HepG2 (cell line): ENCODE results near the gene TRPV2. TPM values are rescaled to one million over a fixed set of nuclear protein-coding genes. Genes with fewer than 3 reads are reported as not detected.

Source experiments
- CAMTA2 ChIP-seq: sonication (generic); formaldehyde crosslinking; IDR thresholded peaks from 2 replicates; pipeline ENCODE4 v1.4.0; 2020; ENCODE audit warnings: mild to moderate bottlenecking, missing genetic modification reagents, borderline replicate concordance
- ISL2 ChIP-seq: sonication (generic); formaldehyde crosslinking; IDR thresholded peaks from 2 replicates; pipeline ENCODE4 v1.5.0; 2020; ENCODE audit warnings: missing genetic modification reagents
- LCORL ChIP-seq, 2 experiments: fragments of 450-650 bp in 1 of 2; sonication (generic) in 1 of 2; formaldehyde crosslinking in 1 of 2; IDR thresholded peaks; 2 replicates each; pipeline versions ENCODE4 v1.5.0 to v1.6.1; 2017 to 2020; ENCODE audit warnings: antibody characterized with exemption in 1 of 2, missing genetic modification reagents in 1 of 2
- MAFK ChIP-seq, 2 experiments: IDR thresholded peaks in 1 of 2; conservative IDR thresholded peaks in 1 of 2; 2 replicates each; pipeline ENCODE4 v1.6.1; 2011; ENCODE audit warnings: improper control_type of control experiment in 2 of 2, low read length in 2 of 2
- MXD4 ChIP-seq: IDR thresholded peaks from 2 replicates; pipeline ENCODE4 v1.6.1; 2016; ENCODE audit warnings: mild to moderate bottlenecking, missing biosample characterization, missing genetic modification reagents
- SALL2 ChIP-seq: sonication (generic); formaldehyde crosslinking; IDR thresholded peaks from 2 replicates; pipeline ENCODE4 v1.8.1; 2023; ENCODE audit warnings: mild to moderate bottlenecking, missing genetic modification reagents, inconsistent platforms
- SETDB1 ChIP-seq: sonication (generic); formaldehyde crosslinking; IDR thresholded peaks from 2 replicates; pipeline ENCODE4 v1.5.1; 2020; ENCODE audit warnings: missing genetic modification reagents, mild to moderate bottlenecking, borderline replicate concordance
- ZNF18 ChIP-seq: sonication (generic); formaldehyde crosslinking; IDR thresholded peaks from 2 replicates; pipeline ENCODE4 v1.8.0; 2022; ENCODE audit warnings: mild to moderate bottlenecking, missing genetic modification reagents; ENCODE audit not compliant: insufficient replicate concordance
- ZNF24 ChIP-seq: fragments of 450-650 bp; IDR thresholded peaks from 2 replicates; pipeline ENCODE4 v1.6.1; 2017; ENCODE audit warnings: antibody characterized with exemption, mild to moderate bottlenecking
- ZNF281 ChIP-seq: sonication (generic); formaldehyde crosslinking; IDR thresholded peaks from 2 replicates; pipeline ENCODE4 v1.4.0; 2020; ENCODE audit warnings: missing genetic modification reagents, borderline replicate concordance
- ZNF598 ChIP-seq: sonication (generic); formaldehyde crosslinking; IDR thresholded peaks from 2 replicates; pipeline ENCODE4 v1.5.1; 2020; ENCODE audit warnings: mild to moderate bottlenecking, missing genetic modification reagents, borderline replicate concordance
- polyA plus RNA-seq, 8 experiments: library from polyadenylated mRNA; depleted of rRNA in 3 of 8; stranded (reverse) in 7 of 8; unstranded in 1 of 8; fragments of >200 nt; fragmentation: Illumina TruSeq in 4 of 8; extraction: Trizol in 4 of 8; gene quantifications; 2 replicates each; pipeline versions ENCODE4 v1.2.1 to v1.2.3, GENCODE V29; 2011 to 2016; ENCODE audit warnings: low read depth in 4 of 8, missing spikeins in 1 of 8, mixed read lengths in 1 of 8; ENCODE audit not compliant: insufficient read depth in 1 of 8
- total RNA-seq, 5 experiments: library from RNA; depleted of rRNA; stranded (reverse); fragments of >200 nt; fragmentation: Illumina TruSeq; extraction: Trizol; gene quantifications; 2 replicates each; pipeline ENCODE4 v1.2.3, GENCODE V29; 2016; ENCODE audit warnings: low read depth in 1 of 5
- TF ChIP-seq, protein P1 (sequence below): sonication (generic); formaldehyde crosslinking; IDR thresholded peaks from 2 replicates; pipeline ENCODE4; 2020; ENCODE audit warnings: missing genetic modification reagents, mild to moderate bottlenecking, borderline replicate concordance
- TF ChIP-seq, protein P2 (sequence below): sonication (generic); formaldehyde crosslinking; IDR thresholded peaks from 2 replicates; pipeline ENCODE4 v1.4.0; 2020; ENCODE audit warnings: missing genetic modification reagents, mild to moderate bottlenecking, borderline replicate concordance
- TF ChIP-seq, protein P3 (sequence below): sonication (generic); formaldehyde crosslinking; IDR thresholded peaks from 2 replicates; pipeline ENCODE4 v1.5.1; 2020; ENCODE audit warnings: mild to moderate bottlenecking, moderate library complexity, missing genetic modification reagents

TRPV2 gene
- total and polyA plus RNA-seq, 2 of the 13 experiments (the other 11 are each of a cell fraction or from before 2014, with no cell fraction given): 13.6 to 21.3 TPM

GRCh38 chr17:16444258-16444886 lies 29.0 kb downstream of the TRPV2 start (continued):
- TF ChIP-seq LCORL (IDR thresholded peaks at IDR 0.05): no peak
- TF ChIP-seq LCORL (CRISPR knock-in tag; IDR thresholded peaks at IDR 0.05): 0 out of 2 replicates have a peak, but pooled peaks have one; percentile 45
- TF ChIP-seq, protein P1, sequence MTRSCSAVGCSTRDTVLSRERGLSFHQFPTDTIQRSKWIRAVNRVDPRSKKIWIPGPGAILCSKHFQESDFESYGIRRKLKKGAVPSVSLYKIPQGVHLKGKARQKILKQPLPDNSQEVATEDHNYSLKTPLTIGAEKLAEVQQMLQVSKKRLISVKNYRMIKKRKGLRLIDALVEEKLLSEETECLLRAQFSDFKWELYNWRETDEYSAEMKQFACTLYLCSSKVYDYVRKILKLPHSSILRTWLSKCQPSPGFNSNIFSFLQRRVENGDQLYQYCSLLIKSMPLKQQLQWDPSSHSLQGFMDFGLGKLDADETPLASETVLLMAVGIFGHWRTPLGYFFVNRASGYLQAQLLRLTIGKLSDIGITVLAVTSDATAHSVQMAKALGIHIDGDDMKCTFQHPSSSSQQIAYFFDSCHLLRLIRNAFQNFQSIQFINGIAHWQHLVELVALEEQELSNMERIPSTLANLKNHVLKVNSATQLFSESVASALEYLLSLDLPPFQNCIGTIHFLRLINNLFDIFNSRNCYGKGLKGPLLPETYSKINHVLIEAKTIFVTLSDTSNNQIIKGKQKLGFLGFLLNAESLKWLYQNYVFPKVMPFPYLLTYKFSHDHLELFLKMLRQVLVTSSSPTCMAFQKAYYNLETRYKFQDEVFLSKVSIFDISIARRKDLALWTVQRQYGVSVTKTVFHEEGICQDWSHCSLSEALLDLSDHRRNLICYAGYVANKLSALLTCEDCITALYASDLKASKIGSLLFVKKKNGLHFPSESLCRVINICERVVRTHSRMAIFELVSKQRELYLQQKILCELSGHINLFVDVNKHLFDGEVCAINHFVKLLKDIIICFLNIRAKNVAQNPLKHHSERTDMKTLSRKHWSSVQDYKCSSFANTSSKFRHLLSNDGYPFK: no peak
- no peak for TF ChIP-seq ZNF18 (CRISPR knock-in tag)
- TF ChIP-seq, protein P2, sequence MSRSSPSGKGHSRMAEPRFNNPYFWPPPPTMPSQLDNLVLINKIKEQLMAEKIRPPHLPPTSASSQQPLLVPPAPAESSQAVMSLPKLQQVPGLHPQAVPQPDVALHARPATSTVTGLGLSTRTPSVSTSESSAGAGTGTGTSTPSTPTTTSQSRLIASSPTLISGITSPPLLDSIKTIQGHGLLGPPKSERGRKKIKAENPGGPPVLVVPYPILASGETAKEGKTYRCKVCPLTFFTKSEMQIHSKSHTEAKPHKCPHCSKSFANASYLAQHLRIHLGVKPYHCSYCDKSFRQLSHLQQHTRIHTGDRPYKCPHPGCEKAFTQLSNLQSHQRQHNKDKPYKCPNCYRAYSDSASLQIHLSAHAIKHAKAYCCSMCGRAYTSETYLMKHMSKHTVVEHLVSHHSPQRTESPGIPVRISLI (CRISPR knock-in tag): no peak
- TF ChIP-seq MXD4 (CRISPR knock-in tag): no peak
- no peak for TF ChIP-seq MAFK (conservative IDR thresholded peaks at IDR 0.05 in 1 of 2, IDR thresholded peaks at IDR 0.05 in 1 of 2; ENCODE audit: low read length in 2 of 2)
- no peak for TF ChIP-seq ZNF598
- 0 out of 2 replicates have a peak, but pooled peaks have one; percentile 9 for TF ChIP-seq SALL2
- no peak for TF ChIP-seq ISL2 (CRISPR knock-in tag)
- TF ChIP-seq ZNF24: no peak
- TF ChIP-seq, protein P3, sequence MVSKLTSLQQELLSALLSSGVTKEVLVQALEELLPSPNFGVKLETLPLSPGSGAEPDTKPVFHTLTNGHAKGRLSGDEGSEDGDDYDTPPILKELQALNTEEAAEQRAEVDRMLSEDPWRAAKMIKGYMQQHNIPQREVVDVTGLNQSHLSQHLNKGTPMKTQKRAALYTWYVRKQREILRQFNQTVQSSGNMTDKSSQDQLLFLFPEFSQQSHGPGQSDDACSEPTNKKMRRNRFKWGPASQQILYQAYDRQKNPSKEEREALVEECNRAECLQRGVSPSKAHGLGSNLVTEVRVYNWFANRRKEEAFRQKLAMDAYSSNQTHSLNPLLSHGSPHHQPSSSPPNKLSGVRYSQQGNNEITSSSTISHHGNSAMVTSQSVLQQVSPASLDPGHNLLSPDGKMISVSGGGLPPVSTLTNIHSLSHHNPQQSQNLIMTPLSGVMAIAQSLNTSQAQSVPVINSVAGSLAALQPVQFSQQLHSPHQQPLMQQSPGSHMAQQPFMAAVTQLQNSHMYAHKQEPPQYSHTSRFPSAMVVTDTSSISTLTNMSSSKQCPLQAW (CRISPR knock-in tag): no peak
- no peak for TF ChIP-seq ZNF281 (CRISPR knock-in tag)
- no peak for TF ChIP-seq CAMTA2 (CRISPR knock-in tag)
- TF ChIP-seq SETDB1 (CRISPR knock-in tag): no peak
